ENCODE results near the gene C1orf159.
A peak's percentile ranks its signal among the peaks of the same experiment; 100 is the strongest.

C1orf159 gene

GRCh38 chr1:1038694-1039093, 77.2 kb downstream of the C1orf159 start:
- DNase-seq (ENCODE audit: low read depth in 2 of 2) = no peak

- DNase-seq (ENCODE audit: low read depth in 2 of 2) = no peak
Measured at GRCh38 chr1:1037366-1038327, 78.2 kb downstream of the C1orf159 start.

GRCh38 chr1:1035291-1035943, 80.5 kb downstream of the C1orf159 start:
- DNase-seq (ENCODE audit: low read depth in 2 of 2) = no peak

- no peak for DNase-seq (ENCODE audit: low read depth in 2 of 2)
Measured at GRCh38 chr1:1034439-1034781, 81.5 kb downstream of the C1orf159 start.

- no peak for DNase-seq (ENCODE audit: low read depth in 2 of 2)
Measured at GRCh38 chr1:1033731-1034438, 82.0 kb downstream of the C1orf159 start.

GRCh38 chr1:1033009-1033587, 82.8 kb downstream of the C1orf159 start:
- DNase-seq (ENCODE audit: low read depth in 2 of 2) = peak; percentile 86 to 89

GRCh38 chr1:1032424-1032823, 83.5 kb downstream of the C1orf159 start:
- DNase-seq (ENCODE audit: low read depth in 2 of 2) = no peak

Measured in stimulated activated CD8-positive, alpha-beta memory T cell treated with anti-CD3 and anti-CD28 coated beads, Interleukin-15, amount 100 ng/mL, for 4 hours (primary cell).